ENCODE measurements around the gene ARPC1A. TPM values are rescaled to one million over a fixed set of nuclear protein-coding genes. Genes with fewer than 3 reads are reported as not detected.
"Not testable (repeated sequence)": the region's sequence is repeated elsewhere in the genome, so short reads cannot be mapped to it uniquely, and the experiment has no call there.

Gene ARPC1A
- 100 to 1,000 TPM in 3 of 4 donors, 10 to 100 TPM in 1; 76.5 to 118 (median 103) TPM for total RNA-seq

- Histone ChIP-seq H3K9me3 (no peaks in the 10 kb centered on the region), H3K27me3 (no peaks in the 10 kb centered on the region), H3K36me3 (no peaks in the 10 kb centered on the region), H3K4me3 (peak within 1 kb of the TSS; percentile 90 to 94), H3K4me1 (peaks cover 0 to 6% of the 10 kb centered on the region in 2 donors), H3K27ac (peak within 1 kb of the TSS; percentile 75 to 84)
- DNase-seq, result peak; percentile 86 to 92
- TF ChIP-seq CTCF (IDR thresholded peaks at IDR 0.05) (peak; percentile 18 to 34 (median 32)), POLR2A (IDR thresholded peaks at IDR 0.05) (peak; percentile 76 to 83)
- intact Hi-C loops (cut with DNase I; ENCODE audit: low total_unique reads), result no loop called here
These were observed at the start of gene ARPC1A for GRCh38 chr7:99325592-99326407. TSS of gene ARPC1A (plus strand) at chr7:99325898. CDS start at chr7:99333354, 7,456 bp downstream.

- TF ChIP-seq POLR2A (IDR thresholded peaks at IDR 0.05), result no peak
- H3K9me3 ChIP-seq, result no peaks in the 10 kb centered on the region
- no peaks in the 10 kb centered on the region for H3K27me3 ChIP-seq
- no peak overlapping the region for H3K4me3 ChIP-seq
- DNase-seq, result no peak
- no peaks in the 10 kb centered on the region for H3K4me1 ChIP-seq
- intact Hi-C loops (cut with DNase I; ENCODE audit: low total_unique reads), result no loop called here
- H3K36me3 ChIP-seq, result no peaks in the 10 kb centered on the region
- H3K27ac ChIP-seq, result no peak overlapping the region
These were observed 47.5 kb upstream of the ARPC1A start for GRCh38 chr7:99278180-99278579.

GRCh38 chr7:99284165-99284564 is 41.5 kb upstream of the ARPC1A start:
- DNase-seq; intact Hi-C loops (cut with DNase I; ENCODE audit: low total_unique reads); H3K9me3 ChIP-seq; H3K4me3 ChIP-seq; H3K4me1 ChIP-seq; H3K36me3 ChIP-seq; H3K27ac ChIP-seq; H3K27me3 ChIP-seq: not testable (repeated sequence)

- no peaks in the 10 kb centered on the region for H3K9me3 ChIP-seq
- H3K4me1 ChIP-seq, result no peaks in the 10 kb centered on the region
- H3K27ac ChIP-seq, result no peak overlapping the region
- TF ChIP-seq CTCF (IDR thresholded peaks at IDR 0.05) (no peak), POLR2A (IDR thresholded peaks at IDR 0.05) (no peak)
- H3K27me3 ChIP-seq, result no peaks in the 10 kb centered on the region
- no peak for DNase-seq
- intact Hi-C loops (cut with DNase I; ENCODE audit: low total_unique reads), result no loop called here
- no peaks in the 10 kb centered on the region for H3K36me3 ChIP-seq
- H3K4me3 ChIP-seq, result no peak overlapping the region
These were observed 37.7 kb upstream of the ARPC1A start for GRCh38 chr7:99287779-99288534.

GRCh38 chr7:99289185-99289584 is 36.5 kb upstream of the ARPC1A start:
- Histone ChIP-seq H3K27me3 (no peaks in the 10 kb centered on the region), H3K9me3 (no peaks in the 10 kb centered on the region), H3K4me1 (no peaks in the 10 kb centered on the region), H3K4me3 (no peak overlapping the region), H3K36me3 (no peaks in the 10 kb centered on the region), H3K27ac (no peak overlapping the region)
- DNase-seq, result no peak
- intact Hi-C loops (cut with DNase I; ENCODE audit: low total_unique reads), result no loop called here
- no peak for TF ChIP-seq CTCF (IDR thresholded peaks at IDR 0.05)
- no peak for TF ChIP-seq POLR2A (IDR thresholded peaks at IDR 0.05)

GRCh38 chr7:99290148-99290547 is 35.5 kb upstream of the ARPC1A start:
- H3K9me3 ChIP-seq; H3K27me3 ChIP-seq; H3K27ac ChIP-seq; intact Hi-C loops (cut with DNase I; ENCODE audit: low total_unique reads); H3K4me1 ChIP-seq; H3K4me3 ChIP-seq; H3K36me3 ChIP-seq; DNase-seq: not testable (repeated sequence)
